ENCODE data around the gene FSTL3.
"Not testable (repeated sequence)": the region's sequence is repeated elsewhere in the genome, so short reads cannot be mapped to it uniquely, and the experiment has no call there.

GRCh38 chr19:699885-700284 is 23.7 kb downstream of the FSTL3 start:
- TF ChIP-seq POLR2A, CTCF (IDR thresholded peaks at IDR 0.05): not testable (repeated sequence)

All from lower leg skin (tissue), 3 donors.